ENCODE results near the gene OBI1.
A peak's percentile ranks its signal among the peaks of the same experiment; 100 is the strongest.

Gene OBI1

DNA sequence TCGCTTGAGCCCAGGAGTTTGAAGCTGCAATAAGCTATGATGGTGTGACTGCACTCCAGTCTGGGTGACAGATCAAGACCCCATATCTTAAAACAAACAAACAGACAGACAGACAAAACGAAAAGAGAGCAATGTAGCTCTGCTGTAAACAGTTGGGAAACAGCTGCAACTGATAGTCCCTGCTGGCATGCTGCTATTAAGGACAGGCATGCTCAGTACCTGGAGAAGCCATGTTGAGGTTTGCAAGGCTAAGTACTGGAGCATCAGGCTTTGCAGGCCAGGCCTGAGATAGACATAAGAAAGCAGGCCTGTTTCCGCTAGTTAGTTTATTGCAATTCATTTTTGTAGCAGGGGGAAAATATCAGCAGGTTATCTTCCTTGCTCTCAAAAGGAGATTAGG lies 16.2 kb upstream of the OBI1 start:
- FAIRE-seq (no peak), DNase-seq (ENCODE audit: insufficient read length, low spot score) (no peak)
- TF ChIP-seq SPI1 (IDR thresholded peaks at IDR 0.05; ENCODE audit: low read depth, low read length), result no peak
- no peak for TF ChIP-seq TAF1 (IDR thresholded peaks at IDR 0.05; ENCODE audit: low read depth, low read length)
- TF ChIP-seq POLR2AphosphoS5 (IDR thresholded peaks at IDR 0.05; ENCODE audit: low read depth, low read length), result no peak
- TF ChIP-seq POLR2A (IDR thresholded peaks at IDR 0.05; ENCODE audit: low read depth, low read length), result no peak
- TF ChIP-seq POU2F2 (IDR thresholded peaks at IDR 0.05; ENCODE audit: low read depth, low read length), result no peak
- no peak for TF ChIP-seq PAX5 (IDR thresholded peaks at IDR 0.05; ENCODE audit: insufficient read depth, low read length, severe bottlenecking)

DNA sequence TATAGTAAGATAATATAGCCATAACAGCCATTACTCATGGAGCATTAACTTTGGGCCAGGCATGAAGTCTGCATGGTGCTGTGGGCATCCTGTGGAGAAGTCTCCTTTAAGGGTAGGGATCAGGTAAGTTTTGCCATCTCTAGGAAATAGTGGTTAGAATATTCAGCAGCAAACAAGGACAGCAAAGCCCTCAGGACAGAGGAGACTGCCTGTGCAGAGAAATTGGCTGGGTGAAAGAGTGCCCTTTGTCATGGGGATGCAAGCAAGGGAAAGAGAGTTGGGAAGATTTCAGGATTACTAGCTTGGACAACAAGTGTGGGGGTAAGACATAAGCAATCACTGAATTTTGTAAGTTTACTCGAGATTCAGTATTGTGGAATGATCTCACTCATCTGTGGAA lies 15.7 kb upstream of the OBI1 start:
- DNase-seq (ENCODE audit: insufficient read length, low spot score) (no peak), FAIRE-seq (no peak)
- TF ChIP-seq PAX5 (IDR thresholded peaks at IDR 0.05; ENCODE audit: insufficient read depth, low read length, severe bottlenecking) (no peak), POLR2AphosphoS5 (IDR thresholded peaks at IDR 0.05; ENCODE audit: low read depth, low read length) (no peak), POU2F2 (IDR thresholded peaks at IDR 0.05; ENCODE audit: low read depth, low read length) (no peak), SPI1 (IDR thresholded peaks at IDR 0.05; ENCODE audit: low read depth, low read length) (no peak), TAF1 (IDR thresholded peaks at IDR 0.05; ENCODE audit: low read depth, low read length) (no peak), POLR2A (IDR thresholded peaks at IDR 0.05; ENCODE audit: low read depth, low read length) (no peak)

DNA sequence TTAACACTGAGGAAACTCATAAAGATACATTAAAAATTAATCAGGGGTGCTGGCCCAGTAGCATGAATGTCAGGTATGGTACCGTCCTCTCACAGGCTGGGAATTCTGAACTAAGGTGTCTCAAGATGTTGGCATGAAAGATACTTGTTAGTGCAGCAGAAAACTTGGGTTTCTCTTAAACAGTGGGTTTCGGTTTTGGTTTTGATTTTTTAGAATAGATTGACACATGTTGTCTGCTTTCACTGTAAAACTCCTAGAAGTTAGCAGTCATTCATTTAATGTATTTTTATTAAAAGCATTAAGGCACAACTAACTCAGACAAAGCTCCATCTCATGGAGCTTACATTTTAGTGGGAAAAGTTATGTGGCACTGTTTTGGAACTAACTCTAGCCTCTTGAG lies 3.5 kb upstream of the OBI1 start:
- peak; percentile 59 for FAIRE-seq
- DNase-seq (ENCODE audit: insufficient read length, low spot score), result no peak
- no peak for TF ChIP-seq SPI1 (IDR thresholded peaks at IDR 0.05; ENCODE audit: low read depth, low read length)
- TF ChIP-seq POLR2A (IDR thresholded peaks at IDR 0.05; ENCODE audit: low read depth, low read length), result no peak
- no peak for TF ChIP-seq POLR2AphosphoS5 (IDR thresholded peaks at IDR 0.05; ENCODE audit: low read depth, low read length)
- no peak for TF ChIP-seq TAF1 (IDR thresholded peaks at IDR 0.05; ENCODE audit: low read depth, low read length)
- no peak for TF ChIP-seq PAX5 (IDR thresholded peaks at IDR 0.05; ENCODE audit: insufficient read depth, low read length, severe bottlenecking)
- no peak for TF ChIP-seq POU2F2 (IDR thresholded peaks at IDR 0.05; ENCODE audit: low read depth, low read length)

DNA sequence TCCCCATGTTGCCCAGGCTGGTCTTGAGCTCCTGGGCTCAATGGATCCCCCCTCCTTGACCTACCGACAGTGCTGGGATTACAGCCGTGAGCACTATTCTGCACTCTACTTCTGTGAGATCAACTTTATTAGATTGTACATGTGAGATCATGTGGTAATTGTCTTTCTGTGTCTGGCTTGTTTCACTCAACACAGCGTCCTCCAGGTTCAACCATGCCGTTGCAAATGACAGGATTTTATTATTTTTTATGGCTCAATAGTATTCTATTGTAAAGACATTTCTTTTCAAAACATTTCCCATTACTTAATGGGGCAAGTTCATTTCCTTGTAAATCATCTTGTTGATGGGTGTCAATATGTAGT lies 1.5 kb upstream of the OBI1 start:
- FAIRE-seq (no peak), DNase-seq (ENCODE audit: insufficient read length, low spot score) (no peak)
- TF ChIP-seq PAX5 (IDR thresholded peaks at IDR 0.05; ENCODE audit: insufficient read depth, low read length, severe bottlenecking) (no peak), SPI1 (IDR thresholded peaks at IDR 0.05; ENCODE audit: low read depth, low read length) (no peak), POLR2A (IDR thresholded peaks at IDR 0.05; ENCODE audit: low read depth, low read length) (no peak), TAF1 (IDR thresholded peaks at IDR 0.05; ENCODE audit: low read depth, low read length) (no peak), POLR2AphosphoS5 (IDR thresholded peaks at IDR 0.05; ENCODE audit: low read depth, low read length) (no peak), POU2F2 (IDR thresholded peaks at IDR 0.05; ENCODE audit: low read depth, low read length) (no peak)

DNA sequence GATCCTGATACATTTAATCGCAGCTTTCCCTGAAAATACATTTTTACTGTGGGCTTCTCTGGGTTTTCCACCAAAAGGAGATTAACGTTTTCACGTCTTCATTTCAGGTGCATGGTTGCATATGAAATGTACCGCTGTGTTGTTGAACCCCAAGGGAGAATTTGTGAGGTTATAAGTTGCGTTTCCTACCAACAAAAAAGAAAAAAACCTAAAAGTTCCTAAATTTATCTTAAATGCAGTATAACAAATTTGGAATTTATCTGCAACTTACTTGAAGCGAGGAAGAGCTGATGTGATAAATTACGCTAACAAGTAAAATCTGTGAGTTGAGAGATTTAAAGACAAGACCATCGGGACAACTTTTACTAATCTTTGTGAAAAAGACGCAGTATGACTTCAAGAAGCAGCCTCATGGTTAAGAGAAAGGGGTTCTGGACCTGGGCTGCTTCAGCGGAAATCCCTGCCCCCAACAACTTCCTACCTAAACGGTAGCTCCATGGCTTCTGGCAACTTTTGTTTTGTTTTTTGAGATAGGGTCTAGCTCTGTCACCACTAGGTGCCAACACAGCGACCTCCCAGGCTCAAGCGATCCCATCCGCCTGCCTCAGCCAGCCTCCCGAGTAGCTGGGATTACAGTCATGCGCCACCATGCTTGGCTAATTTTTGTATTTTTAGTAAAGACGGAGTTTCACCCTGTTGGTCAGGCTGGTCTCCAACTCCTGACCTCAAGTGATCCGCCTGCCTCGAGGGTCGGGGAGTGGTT lies 958 bp upstream of the OBI1 start:
- FAIRE-seq, result peak; percentile 51

DNA sequence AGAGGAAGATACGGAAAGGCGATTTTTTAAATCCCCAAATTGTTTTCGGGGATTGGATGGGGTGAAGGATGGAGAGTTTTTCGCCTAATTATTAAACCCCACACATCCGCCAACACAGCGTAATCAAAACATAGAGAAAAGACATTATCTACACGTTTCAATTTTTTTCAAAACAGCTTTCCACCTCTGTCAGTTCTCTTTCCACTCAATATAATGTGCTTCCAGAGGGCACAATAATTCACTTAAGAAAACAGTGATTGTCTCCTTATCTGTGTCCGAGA lies 435 bp upstream of the OBI1 start:
- no peak for FAIRE-seq
- DNase-seq (ENCODE audit: insufficient read length, low spot score), result no peak
- TF ChIP-seq POU2F2 (IDR thresholded peaks at IDR 0.05; ENCODE audit: low read depth, low read length), result no peak
- no peak for TF ChIP-seq POLR2A (IDR thresholded peaks at IDR 0.05; ENCODE audit: low read depth, low read length)
- TF ChIP-seq PAX5 (IDR thresholded peaks at IDR 0.05; ENCODE audit: insufficient read depth, low read length, severe bottlenecking), result no peak
- no peak for TF ChIP-seq POLR2AphosphoS5 (IDR thresholded peaks at IDR 0.05; ENCODE audit: low read depth, low read length)
- no peak for TF ChIP-seq TAF1 (IDR thresholded peaks at IDR 0.05; ENCODE audit: low read depth, low read length)
- no peak for TF ChIP-seq SPI1 (IDR thresholded peaks at IDR 0.05; ENCODE audit: low read depth, low read length)

More for the DNA sequence above, 958 bp upstream of the OBI1 start:
- DNase-seq (ENCODE audit: insufficient read length, low spot score), result no peak
- TF ChIP-seq SPI1 (IDR thresholded peaks at IDR 0.05; ENCODE audit: low read depth, low read length), result no peak
- no peak for TF ChIP-seq POU2F2 (IDR thresholded peaks at IDR 0.05; ENCODE audit: low read depth, low read length)
- TF ChIP-seq PAX5 (IDR thresholded peaks at IDR 0.05; ENCODE audit: insufficient read depth, low read length, severe bottlenecking), result no peak
- no peak for TF ChIP-seq POLR2A (IDR thresholded peaks at IDR 0.05; ENCODE audit: low read depth, low read length)
- TF ChIP-seq POLR2AphosphoS5 (IDR thresholded peaks at IDR 0.05; ENCODE audit: low read depth, low read length), result no peak

DNA sequence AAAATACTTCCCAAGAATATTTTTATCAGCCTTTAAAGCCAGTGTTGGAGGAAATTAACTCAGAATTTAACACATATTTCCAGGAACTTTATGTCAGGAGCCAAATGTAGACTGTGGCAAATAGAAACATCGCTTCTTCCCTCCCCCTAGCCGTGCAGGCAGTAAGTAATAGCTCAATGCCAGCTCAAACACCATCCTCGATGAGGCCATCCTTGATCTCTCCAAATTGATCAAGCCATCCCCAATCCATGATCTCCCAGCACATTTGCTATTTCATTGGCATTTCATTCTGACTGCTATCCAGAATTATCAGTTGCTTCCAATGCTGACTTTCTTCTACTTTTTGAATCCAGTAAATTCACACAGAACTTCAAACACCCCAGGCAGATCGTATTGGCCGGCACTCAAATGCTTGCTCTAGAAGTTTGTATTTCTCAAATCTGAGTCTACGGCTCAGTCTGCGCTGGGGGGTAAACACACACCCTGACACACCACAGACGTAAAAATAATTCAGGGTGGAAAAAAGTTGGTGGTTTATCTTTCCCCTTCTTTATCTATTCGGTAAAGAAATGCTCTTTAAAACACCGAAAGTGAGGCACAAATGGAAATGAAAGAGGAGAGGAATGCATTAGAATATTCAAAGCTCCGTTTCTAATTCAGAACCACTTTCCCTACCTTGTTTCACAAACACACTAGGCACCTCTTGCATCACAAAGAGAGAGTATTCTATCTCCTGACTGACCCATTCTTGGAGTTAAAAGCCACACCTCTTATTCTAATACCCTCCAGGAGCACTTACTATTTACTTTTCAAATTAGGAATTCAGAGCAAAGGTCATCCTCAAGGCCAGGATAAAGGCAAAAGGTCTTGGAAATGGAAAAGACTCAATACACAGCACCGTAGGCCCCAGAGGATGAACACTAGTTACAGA lies 991 bp downstream of the OBI1 start:
- DNase-seq (ENCODE audit: insufficient read length, low spot score) (no peak), FAIRE-seq (no peak)
- TF ChIP-seq SPI1 (IDR thresholded peaks at IDR 0.05; ENCODE audit: low read depth, low read length) (no peak), TAF1 (IDR thresholded peaks at IDR 0.05; ENCODE audit: low read depth, low read length) (no peak), POU2F2 (IDR thresholded peaks at IDR 0.05; ENCODE audit: low read depth, low read length) (no peak), POLR2AphosphoS5 (IDR thresholded peaks at IDR 0.05; ENCODE audit: low read depth, low read length) (no peak), PAX5 (IDR thresholded peaks at IDR 0.05; ENCODE audit: insufficient read depth, low read length, severe bottlenecking) (no peak), POLR2A (IDR thresholded peaks at IDR 0.05; ENCODE audit: low read depth, low read length) (no peak)

DNA sequence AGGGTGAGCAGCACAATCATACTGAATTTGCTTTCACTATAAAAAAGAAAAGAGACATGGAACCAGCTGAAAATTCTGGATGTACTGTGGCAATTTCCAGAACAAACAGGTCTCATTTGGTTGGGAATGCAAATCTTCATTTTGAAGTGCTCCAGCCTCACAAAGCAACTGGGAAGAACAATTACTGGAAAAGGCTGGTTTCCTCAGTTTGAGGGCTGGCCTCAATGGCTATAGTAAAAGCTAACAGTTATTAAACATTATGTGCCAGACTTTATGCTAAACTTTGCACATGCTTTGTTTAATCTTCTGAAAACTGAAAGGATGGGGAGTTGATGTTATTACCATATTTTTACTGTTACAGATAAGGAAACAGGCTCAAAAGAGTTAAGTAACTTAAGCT lies 3.0 kb downstream of the OBI1 start:
- FAIRE-seq, result no peak
- no peak for DNase-seq (ENCODE audit: insufficient read length, low spot score)
- no peak for TF ChIP-seq SPI1 (IDR thresholded peaks at IDR 0.05; ENCODE audit: low read depth, low read length)

DNA sequence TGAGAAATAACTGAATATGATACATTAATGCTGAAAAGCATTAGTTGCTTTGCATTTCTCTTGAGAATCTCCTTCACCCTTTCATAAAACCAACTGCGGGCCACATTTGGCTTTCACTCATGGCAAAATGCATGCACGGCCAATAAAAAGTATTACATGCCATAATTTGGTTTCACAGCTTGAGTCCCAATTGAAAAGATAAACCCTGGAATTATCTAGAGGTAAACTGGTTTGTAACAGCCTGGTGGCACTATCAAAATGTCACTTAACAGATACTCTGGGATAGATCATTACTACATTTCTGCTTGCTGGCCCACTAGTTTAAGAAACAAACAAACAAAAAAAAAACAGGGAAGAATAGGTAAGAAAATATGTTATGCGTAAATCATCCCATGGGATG lies 3.9 kb downstream of the OBI1 start:
- no peak for FAIRE-seq
- TF ChIP-seq SPI1 (IDR thresholded peaks at IDR 0.05; ENCODE audit: low read depth, low read length) (no peak), POLR2AphosphoS5 (IDR thresholded peaks at IDR 0.05; ENCODE audit: low read depth, low read length) (no peak), TAF1 (IDR thresholded peaks at IDR 0.05; ENCODE audit: low read depth, low read length) (no peak), POU2F2 (IDR thresholded peaks at IDR 0.05; ENCODE audit: low read depth, low read length) (no peak), POLR2A (IDR thresholded peaks at IDR 0.05; ENCODE audit: low read depth, low read length) (no peak), PAX5 (IDR thresholded peaks at IDR 0.05; ENCODE audit: insufficient read depth, low read length, severe bottlenecking) (no peak)
- no peak for DNase-seq (ENCODE audit: insufficient read length, low spot score)
